NCI-H1436 treated with DMSO at 0.1 percent for 48 hours (cell line): ENCODE measurements around the gene RBFOX1.

ENCODE experiments used
- DNase-seq: peaks from one replicate; lab custom pipeline; 2025; lab: John Stamatoyannopoulos, UW

The RBFOX1 gene

DNA sequence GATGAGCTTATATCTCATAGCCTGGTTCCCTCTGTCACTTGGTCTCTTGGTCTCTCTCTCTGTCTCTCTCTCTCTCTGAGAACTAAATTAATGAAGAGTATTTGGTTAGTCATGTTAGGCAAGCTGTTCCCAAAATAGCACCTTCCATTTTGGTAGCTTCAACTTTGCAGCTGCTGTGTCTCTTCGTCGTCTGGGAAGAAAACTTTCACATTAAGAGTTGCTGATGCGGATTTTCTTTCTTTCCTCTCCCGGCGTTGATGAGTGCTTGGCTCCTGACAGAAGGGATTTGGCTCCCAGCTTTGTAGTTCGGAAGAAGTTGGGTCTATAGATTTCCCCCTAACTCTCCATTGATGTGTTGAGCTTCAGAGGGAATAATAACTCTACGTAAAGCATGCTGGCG is at the start of gene RBFOX1:
TSS of gene RBFOX1 (plus strand) at position 235 of the 400 bp plus-strand sequence.
- DNase-seq, result no peak

DNA sequence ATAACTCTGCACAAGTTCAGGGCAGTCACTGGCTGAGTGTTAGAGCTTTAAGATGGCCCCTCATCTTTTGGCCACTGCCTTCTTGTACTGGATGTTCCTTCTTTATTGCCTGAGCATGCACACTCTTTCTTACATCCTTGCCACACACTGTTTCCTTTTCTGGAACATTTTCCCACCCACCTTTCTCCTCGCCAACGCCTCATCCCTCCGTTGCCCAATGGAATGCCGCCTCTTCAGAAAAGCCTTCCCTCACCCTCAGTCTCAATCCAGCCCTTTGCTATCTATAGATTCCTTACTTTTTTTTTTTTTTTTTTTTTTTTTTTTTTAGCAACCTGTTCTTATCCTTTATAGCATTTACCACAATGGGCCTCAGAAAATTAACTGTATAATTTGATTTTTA is 47.9 kb upstream of the RBFOX1 start:
- DNase-seq, result no peak

DNA sequence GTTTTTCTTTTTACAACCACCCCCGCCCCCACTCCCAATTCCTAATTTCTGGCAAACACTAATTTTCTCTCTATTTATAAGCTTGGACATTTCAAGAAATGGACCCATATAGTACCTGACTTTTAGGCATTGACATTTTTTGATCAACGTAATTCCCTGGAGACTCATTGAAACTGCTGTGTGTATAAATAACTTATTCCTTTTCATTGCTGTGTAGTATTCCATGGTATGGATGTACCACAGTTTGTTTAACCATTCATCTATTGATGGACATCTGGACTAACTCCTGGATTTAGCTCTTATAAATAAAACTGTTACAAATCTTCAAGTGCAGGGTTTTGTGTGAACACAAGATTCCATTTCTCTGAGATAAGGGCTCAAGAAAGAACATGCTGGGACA is 47.1 kb upstream of the RBFOX1 start:
- no peak for DNase-seq

- no peak for DNase-seq
Observed at GRCh38 chr16:7289299-7289698, 43.3 kb upstream of the RBFOX1 start.

DNA sequence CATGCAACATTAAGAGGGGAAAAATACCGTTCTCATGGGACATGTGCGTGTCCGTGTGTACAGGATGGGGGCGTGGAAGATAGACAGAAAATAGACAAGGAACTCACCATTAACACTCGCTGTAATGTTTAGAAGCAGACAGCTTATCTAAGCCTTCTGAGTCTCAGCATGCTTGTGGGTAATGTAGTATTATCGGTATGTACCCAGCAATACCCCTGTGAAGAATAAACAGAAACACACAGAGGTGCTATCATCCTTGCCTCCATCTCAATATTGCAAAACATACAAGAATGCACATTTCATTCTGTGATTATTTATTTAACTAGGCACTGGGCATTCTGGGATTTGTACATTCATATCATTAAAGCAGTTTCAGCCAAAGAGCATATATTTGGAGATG is 42.0 kb upstream of the RBFOX1 start:
- no peak for DNase-seq

GRCh38 chr16:7294020-7294419 is 38.6 kb upstream of the RBFOX1 start:
- DNase-seq, result no peak

DNA sequence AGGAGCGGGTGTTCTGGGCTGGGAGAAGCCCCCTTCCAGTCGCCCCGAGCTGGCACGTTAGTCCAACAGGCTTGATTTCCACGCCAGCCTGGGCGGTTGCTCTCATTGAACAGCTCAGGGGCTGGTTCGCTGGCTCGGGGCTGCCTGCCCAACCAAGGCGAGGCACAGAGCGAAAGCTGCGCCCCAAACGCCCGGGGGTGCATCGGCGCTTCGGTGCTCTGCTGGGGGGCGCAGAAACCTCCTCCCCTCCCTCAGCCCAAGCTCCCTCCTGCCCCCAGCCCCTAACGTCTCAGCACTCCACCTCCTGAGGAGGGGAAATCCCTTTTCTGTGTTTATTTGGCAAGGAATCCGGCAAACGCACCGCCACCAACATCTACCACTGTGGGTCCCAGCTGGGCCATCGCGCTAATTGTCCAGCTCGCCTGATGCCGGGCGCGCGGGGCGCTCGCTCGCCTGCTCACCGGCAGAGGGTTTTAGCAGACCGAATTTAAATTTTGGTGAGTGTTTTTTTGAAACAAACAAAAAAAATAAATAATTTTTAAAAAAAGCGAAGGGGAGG is 29.5 kb upstream of the RBFOX1 start:
- no peak for DNase-seq

DNA sequence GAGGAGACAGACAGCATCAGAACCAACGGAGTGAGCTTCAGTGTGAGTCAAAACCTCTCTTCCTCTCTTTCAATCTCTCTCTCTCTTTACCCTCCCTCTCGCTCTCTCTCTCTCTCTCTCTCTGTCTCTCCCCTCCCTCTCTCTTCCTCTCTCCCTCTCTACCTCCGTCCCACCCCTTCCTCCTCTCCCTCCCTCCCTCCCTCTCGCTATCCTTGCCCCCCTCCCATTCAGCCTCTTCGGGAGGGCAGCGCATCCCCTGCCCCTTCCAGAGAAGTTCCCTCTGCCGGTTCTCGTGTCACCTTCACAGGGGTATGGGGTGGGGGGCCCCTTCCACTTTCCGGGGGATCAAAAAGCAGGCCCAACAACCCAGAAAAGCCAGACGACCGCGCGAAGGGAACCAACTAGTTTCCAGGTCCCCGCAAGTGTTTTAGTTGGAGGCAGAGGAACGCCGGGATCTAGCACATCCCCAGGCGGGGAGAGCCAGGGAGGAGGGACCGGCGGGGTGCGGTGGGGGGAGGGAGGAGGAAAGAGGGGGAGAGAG is 28.9 kb upstream of the RBFOX1 start:
- DNase-seq, result no peak

DNA sequence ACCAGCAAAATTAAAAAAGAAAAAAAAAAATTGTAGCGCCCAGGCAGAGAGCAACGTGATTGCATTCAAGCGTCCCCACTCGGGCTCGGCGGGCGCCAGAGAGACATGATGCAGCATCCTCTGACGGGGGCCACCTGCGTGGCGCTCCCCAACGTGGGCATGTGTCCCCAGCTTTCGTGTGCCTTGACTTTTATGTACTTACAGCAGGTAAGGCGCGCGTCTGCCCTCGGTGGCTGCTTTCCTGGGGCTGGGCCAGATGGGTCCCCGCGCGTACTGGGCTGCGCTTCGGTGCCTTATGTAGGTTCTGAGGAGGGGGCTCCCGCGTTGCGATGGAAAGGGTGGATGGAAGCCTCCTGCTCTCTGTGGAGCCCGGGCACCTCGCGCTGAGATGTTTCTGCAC is 28.4 kb upstream of the RBFOX1 start:
- no peak for DNase-seq

- no peak for DNase-seq
Observed at GRCh38 chr16:7304958-7305357, 27.7 kb upstream of the RBFOX1 start.

- DNase-seq, result no peak
Observed at GRCh38 chr16:7313170-7313569, 19.5 kb upstream of the RBFOX1 start.

GRCh38 chr16:7314163-7314562 is 18.5 kb upstream of the RBFOX1 start:
- no peak for DNase-seq

- DNase-seq, result peak; percentile 66
Observed at GRCh38 chr16:7315813-7316212, 16.8 kb upstream of the RBFOX1 start.

DNA sequence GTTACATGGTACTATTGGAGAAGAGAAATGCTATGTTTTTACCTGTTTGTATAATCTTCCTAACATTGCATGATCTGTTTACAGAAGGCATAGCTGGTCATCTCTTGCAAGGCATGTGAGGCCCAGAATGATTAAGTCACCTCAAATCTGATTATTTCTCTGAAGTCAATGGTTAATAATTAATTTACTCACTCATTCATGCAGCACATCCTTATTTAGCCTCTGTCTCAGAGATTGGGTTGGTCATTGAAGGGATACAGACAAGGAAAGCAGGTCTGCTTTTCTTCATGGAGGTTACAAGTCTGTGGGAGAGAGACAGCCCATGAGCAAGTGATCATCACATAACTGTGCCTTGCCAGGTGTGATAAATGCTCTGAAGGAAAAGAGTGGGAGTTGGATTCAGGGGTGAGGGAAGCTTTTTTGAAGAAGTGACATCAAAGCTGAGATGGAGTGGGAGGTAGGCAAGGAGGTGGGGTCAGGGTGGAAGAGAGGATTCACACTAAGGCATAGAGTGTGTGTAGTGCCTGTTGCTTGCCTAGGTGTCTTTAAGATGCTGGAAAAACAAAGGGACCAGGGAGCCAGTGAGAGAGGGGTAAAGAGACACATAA is 16.3 kb upstream of the RBFOX1 start:
- no peak for DNase-seq

DNA sequence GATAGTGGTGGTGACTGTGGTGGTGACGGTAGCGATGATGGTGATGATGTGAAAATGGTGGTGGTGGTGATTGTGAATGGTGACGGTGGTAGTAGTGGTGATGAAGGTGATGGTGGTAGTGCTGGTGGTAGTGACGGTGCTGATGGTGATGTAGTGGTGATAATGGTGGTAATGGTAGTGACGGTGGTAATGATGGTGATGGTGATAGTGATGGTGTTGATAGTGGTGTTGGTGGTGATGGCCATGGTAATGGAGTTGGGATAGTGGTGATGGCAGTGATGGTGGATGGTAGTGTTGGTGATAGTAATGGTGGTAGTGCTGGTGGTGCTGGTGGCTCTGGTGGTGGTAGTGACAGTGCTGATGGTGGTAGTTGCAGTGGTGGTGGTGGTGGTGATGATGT is 14.7 kb upstream of the RBFOX1 start:
- no peak for DNase-seq

DNA sequence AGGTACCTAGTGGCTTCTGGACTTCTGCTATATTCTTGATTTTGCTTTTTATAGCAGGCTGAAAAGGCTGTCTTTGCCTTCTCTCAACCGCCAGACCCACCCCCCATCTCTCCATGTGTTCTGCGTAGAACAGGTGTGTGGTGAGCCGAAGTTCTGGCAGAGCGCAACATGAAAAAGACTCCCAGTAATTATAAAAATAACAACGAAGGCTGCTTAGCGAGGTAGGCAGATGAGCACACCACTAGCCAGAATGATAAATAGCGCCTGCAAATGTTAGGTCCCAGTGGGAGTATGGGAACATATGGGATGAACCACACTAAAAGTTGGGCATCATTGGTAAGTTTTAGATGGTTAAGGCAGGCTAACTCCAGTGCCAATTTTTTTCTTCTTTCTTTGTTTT is 14.0 kb upstream of the RBFOX1 start:
- no peak for DNase-seq

DNA sequence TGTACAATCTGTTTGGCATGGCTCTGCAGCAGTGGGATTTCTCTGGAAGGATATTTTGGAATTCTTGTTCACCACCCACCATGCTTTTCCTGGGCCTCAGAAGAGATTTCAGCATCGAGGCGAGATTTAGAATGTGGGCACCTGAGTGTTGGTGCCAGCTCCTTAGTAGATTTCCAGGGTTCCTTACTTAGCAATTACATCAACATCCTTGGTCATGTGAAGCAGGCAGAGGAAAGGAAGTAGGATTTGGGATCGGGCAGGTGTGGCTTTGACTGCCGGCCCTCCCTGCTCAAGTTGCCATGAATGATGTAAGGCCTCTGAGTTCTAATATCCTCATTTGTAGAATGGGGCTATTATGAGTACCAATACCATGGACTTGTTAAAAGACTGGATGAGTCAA is 13.1 kb upstream of the RBFOX1 start:
- DNase-seq, result no peak

DNA sequence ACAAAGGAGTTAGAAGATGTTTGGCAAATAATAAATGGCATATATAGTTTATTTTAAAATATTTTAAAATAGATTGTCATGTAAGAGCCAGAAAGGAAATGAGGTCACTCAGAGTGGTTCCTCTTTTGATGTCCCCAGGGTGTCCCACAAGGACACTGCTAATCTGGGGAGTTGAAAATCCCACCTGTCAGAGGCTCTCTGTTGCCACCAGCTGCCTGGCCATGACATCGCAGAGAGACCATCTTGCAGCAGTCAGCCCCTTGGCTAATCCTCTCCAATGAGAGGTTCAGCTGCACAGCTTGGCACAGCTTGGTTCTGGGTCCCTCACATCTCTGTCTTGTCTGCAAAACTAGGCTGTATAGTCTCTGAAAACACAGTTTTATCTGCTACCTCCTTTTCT is 11.0 kb upstream of the RBFOX1 start:
- DNase-seq, result peak; percentile 19

DNA sequence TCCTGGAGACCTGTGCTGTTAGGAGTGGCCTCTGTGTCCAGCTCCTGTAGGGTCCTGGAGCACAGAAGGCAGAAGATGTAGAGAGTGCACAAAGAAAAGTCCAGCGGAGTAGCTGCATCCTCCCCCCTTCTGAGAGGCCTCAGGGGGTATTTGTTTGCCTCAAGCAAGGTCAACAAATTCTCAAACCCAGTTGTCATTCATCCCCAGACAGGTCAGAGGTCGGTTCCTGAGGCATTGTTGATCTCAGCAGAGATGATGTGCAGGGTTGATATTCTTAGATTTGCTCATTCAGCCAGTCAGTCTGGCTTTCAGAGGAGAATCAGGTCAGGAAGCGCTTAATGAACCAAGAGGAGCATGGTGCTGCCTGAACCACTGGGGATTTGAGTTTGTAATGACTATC is 8.3 kb upstream of the RBFOX1 start:
- no peak for DNase-seq

GRCh38 chr16:7325834-7326233 is 6.8 kb upstream of the RBFOX1 start:
- no peak for DNase-seq

DNA sequence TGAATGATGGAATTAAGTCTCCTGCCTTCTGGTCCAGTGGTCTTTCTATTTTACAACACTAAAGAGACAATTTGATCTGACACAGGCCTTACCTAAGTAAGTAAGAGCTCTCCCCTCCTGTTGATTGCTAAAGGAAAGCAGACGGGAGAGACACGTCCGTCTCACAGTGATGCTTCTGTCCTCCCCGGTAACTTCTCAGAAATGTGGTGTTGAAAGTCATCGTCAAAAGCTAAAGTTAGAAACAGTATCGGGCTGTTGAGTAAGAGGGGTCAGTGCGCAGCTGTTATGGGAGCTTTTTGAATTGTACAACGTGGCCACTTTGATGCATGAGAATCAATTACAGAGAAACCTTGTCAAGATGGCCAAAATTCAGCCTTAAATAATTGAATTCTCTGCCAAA is 1.9 kb upstream of the RBFOX1 start:
- no peak for DNase-seq

- DNase-seq, result no peak
Observed at GRCh38 chr16:7331997-7332396, 648 bp upstream of the RBFOX1 start.

GRCh38 chr16:7333180-7333725 is 608 bp downstream of the RBFOX1 start:
- no peak for DNase-seq
